Measurements from ENCODE around the gene CBLB. TPM values are rescaled to one million over a fixed set of nuclear protein-coding genes. Genes with fewer than 3 reads are reported as not detected.

The CBLB gene
- total RNA-seq, 1 donor from 2014 or later: 5.9 TPM

DNA sequence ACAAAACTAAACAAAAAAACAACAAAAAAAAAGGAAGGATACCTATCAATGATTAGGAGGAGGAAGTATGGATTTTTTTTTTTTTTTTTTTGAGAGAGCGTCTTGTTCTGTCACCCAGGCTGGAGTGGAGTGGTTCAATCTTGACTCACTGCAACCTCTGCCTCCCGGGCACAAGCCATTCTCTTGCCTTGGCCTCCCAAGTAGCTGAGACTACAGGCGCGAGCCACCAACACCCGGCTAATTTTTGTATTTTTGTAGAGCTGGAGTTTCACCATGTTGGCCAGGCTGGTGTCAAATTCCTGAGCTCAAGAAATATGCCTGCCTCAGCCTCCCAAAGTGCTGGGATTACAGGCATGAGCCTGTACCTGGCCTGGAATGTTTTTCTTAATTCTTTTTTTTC is 195.8 kb downstream of the CBLB start:
- H3K4me3 ChIP-seq (ENCODE audit: low read depth, low read length): no peak overlapping the region
- no peak for DNase-seq (ENCODE audit: low read depth)
- no peak for TF ChIP-seq CTCF (conservative IDR thresholded peaks at IDR 0.05; ENCODE audit: low read depth, low read length)

DNA sequence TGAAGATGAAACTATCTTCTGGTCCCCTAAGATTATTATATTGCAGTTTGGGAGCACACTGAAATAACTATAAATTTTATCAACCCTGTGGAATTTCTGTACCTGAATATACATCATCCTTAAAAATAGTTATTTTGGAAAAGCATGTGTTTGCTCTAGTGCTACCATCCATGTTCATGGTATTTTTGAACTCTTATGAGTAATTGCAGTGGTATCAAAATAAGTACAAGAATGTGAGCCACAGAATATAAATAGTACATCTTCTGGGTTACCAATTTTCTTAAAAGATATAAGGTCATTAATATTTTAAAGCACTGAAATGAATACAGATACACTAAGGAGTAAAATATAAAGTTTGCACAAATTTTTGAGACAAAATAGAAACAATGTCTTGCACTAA is 206.5 kb downstream of the CBLB start:
- DNase-seq (ENCODE audit: low read depth): no peak

DNA sequence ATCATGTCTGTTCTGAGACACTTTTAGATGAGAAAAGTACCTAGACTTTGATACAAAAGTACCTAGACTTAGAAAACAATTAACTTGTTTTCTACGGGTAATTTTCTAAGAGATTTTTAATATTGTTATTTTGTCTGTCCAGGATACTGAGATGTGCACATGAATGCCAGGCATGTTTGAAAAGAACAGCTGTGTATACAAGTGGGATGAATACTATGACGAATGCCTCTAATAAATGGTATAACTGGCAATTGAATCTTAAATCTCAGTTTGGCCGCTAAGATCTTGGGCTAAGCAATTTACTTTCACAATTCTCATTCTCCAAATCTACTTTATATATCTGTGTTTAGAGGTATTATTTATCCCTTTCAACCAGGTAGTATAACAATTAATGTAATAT is 207.4 kb downstream of the CBLB start:
- no peak for DNase-seq (ENCODE audit: low read depth)
- no peak for TF ChIP-seq CTCF (conservative IDR thresholded peaks at IDR 0.05; ENCODE audit: low read depth, low read length)
- no peak overlapping the region for H3K4me3 ChIP-seq (ENCODE audit: low read depth, low read length)

More for the DNA sequence above, 206.5 kb downstream of the CBLB start:
- H3K4me3 ChIP-seq (ENCODE audit: low read depth, low read length): no peak overlapping the region
- no peak for TF ChIP-seq CTCF (conservative IDR thresholded peaks at IDR 0.05; ENCODE audit: low read depth, low read length)

GRCh38 chr3:105656651-105657504 is 211.9 kb downstream of the CBLB start:
- no peak overlapping the region for H3K4me3 ChIP-seq (ENCODE audit: low read depth, low read length)
- DNase-seq (ENCODE audit: low read depth): no peak
- TF ChIP-seq CTCF (conservative IDR thresholded peaks at IDR 0.05; ENCODE audit: low read depth, low read length): no peak

- H3K4me3 ChIP-seq (ENCODE audit: low read depth, low read length): no peak overlapping the region
- DNase-seq (ENCODE audit: low read depth): no peak
- TF ChIP-seq CTCF (conservative IDR thresholded peaks at IDR 0.05; ENCODE audit: low read depth, low read length): no peak
Observed at GRCh38 chr3:105653868-105654267, 214.9 kb downstream of the CBLB start.

GRCh38 chr3:105653166-105653565 is 215.6 kb downstream of the CBLB start:
- no peak for DNase-seq (ENCODE audit: low read depth)
- no peak overlapping the region for H3K4me3 ChIP-seq (ENCODE audit: low read depth, low read length)
- no peak for TF ChIP-seq CTCF (conservative IDR thresholded peaks at IDR 0.05; ENCODE audit: low read depth, low read length)

- no peak for TF ChIP-seq CTCF (conservative IDR thresholded peaks at IDR 0.05; ENCODE audit: low read depth, low read length)
- H3K4me3 ChIP-seq (ENCODE audit: low read depth, low read length): no peak overlapping the region
- no peak for DNase-seq (ENCODE audit: low read depth)
Observed at GRCh38 chr3:105649480-105649879, 219.3 kb downstream of the CBLB start.
